GM19455 (cell line): ENCODE data around the gene KCNAB1.
"Not testable (repeated sequence)": the region's sequence is repeated elsewhere in the genome, so short reads cannot be mapped to it uniquely, and the experiment has no call there.

Experiments used
- ATAC-seq: cut with Tn5 transposase; IDR thresholded peaks from one replicate; pipeline ENCODE4 v1.9.1; 2021; ENCODE audit not compliant: unreplicated experiment

KCNAB1 gene

GRCh38 chr3:156120528-156121251 lies at the start of gene KCNAB1:
KCNAB1 (plus strand) TSS chr3:156120578.
- ATAC-seq: no peak

- no peak for ATAC-seq
Measured at GRCh38 chr3:156071031-156071430, 49.3 kb upstream of the KCNAB1 start.

GRCh38 chr3:156072950-156073657 lies 47.3 kb upstream of the KCNAB1 start:
- not testable (repeated sequence) for ATAC-seq

GRCh38 chr3:156090126-156090525 lies 30.3 kb upstream of the KCNAB1 start:
- ATAC-seq: no peak

GRCh38 chr3:156093964-156094363 lies 26.4 kb upstream of the KCNAB1 start:
- no peak for ATAC-seq

- ATAC-seq: no peak
Measured at GRCh38 chr3:156094391-156094790, 26.0 kb upstream of the KCNAB1 start.

- ATAC-seq: not testable (repeated sequence)
Measured at GRCh38 chr3:156095652-156096051, 24.7 kb upstream of the KCNAB1 start.

GRCh38 chr3:156098437-156099035 lies 21.8 kb upstream of the KCNAB1 start:
- ATAC-seq: no peak

GRCh38 chr3:156099348-156099747 lies 21.0 kb upstream of the KCNAB1 start:
- not testable (repeated sequence) for ATAC-seq

GRCh38 chr3:156099984-156100383 lies 20.4 kb upstream of the KCNAB1 start:
- not testable (repeated sequence) for ATAC-seq

GRCh38 chr3:156102267-156102931 lies 18.0 kb upstream of the KCNAB1 start:
- no peak for ATAC-seq

GRCh38 chr3:156106721-156107373 lies 13.5 kb upstream of the KCNAB1 start:
- no peak for ATAC-seq

GRCh38 chr3:156107504-156107903 lies 12.9 kb upstream of the KCNAB1 start:
- no peak for ATAC-seq

- no peak for ATAC-seq
Measured at GRCh38 chr3:156108616-156109015, 11.8 kb upstream of the KCNAB1 start.

- ATAC-seq: no peak
Measured at GRCh38 chr3:156109989-156110388, 10.4 kb upstream of the KCNAB1 start.

GRCh38 chr3:156126467-156126866 lies 6.1 kb downstream of the KCNAB1 start:
- ATAC-seq: no peak

GRCh38 chr3:156131241-156131640 lies 10.9 kb downstream of the KCNAB1 start:
- ATAC-seq: no peak

GRCh38 chr3:156131799-156132198 lies 11.4 kb downstream of the KCNAB1 start:
- no peak for ATAC-seq

GRCh38 chr3:156132313-156132712 lies 11.9 kb downstream of the KCNAB1 start:
- ATAC-seq: no peak

GRCh38 chr3:156133076-156133475 lies 12.7 kb downstream of the KCNAB1 start:
- no peak for ATAC-seq
